GM21717 (cell line): Measurements from ENCODE around the gene ZBTB34.

Experiments used
- ATAC-seq: cut with Tn5 transposase; IDR thresholded peaks from one replicate; pipeline ENCODE4 v1.9.1; 2021; ENCODE audit warnings: mild to moderate bottlenecking, moderate library complexity; ENCODE audit not compliant: unreplicated experiment

ZBTB34 gene

DNA sequence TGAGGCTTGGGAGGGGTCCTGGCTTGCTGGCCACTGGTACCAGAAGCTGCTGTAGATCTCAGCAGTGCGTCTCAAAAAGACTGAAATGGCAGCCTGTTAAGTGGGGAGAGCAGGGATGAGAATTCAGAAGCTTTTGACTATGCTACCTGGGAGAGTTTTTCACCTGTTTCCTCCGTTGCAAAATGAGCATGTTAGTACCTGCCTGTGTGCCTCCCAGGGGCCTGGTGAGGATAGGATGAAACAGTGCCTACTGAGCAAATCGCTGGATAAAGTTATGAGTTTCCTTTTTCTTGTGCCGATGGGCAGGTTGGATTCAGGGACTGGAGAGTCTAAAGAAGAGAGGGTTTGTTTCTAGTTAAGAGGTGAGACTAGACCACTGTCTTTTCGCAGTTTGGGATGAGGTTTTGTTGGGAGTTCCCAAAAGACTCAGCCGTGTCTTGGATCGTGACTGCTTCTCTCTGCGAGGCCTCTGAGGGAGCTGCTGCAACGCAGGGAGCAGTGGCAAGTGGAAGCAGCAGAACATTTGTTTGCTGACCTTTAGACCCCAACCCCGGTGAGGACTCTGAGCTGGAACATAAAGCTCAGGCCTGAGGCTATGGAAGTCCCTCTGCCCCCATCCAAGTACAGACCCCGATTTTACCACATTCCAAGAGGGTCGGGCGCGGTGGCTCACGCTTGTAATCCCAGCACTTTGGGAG, 55.6 kb downstream of the ZBTB34 start:
- ATAC-seq, result no peak

DNA sequence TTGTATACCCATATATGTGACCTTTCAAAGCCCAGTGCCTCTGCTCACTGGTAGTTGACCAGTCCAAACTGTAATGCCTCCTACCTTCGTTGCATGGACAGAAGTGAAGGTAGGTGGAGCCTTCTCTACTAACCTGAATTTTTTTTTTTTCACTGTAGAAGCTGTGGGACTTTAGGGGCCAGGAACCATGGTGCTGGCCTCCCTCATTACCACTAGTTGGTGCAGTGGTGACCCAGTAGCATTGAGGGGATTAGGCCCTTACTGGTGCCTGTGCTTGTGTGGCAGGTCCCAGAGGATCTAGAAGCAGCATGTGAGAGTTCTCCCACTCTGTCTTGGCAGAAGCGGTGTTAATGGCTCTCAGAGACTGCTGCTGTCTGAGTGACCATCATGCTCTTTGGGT, 56.5 kb downstream of the ZBTB34 start:
- no peak for ATAC-seq

DNA sequence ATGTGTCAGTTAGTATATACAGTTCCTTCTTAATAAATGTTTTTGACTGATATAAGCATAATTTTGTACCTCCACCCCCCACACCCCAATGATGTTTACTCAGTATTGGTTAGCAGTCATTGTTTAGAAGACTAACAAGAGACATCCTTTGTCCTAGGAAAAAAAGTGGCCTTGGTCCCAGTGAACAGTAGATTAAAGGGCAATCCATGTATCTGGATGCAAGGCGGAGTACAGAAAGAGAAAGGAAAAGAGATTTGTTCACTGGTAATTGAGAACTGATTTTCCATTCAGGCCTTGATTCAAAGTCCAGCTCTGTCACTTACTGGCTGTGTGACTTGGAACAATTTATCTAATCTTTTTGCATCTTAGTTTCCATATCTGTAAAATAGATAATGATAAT, 58.8 kb downstream of the ZBTB34 start:
- no peak for ATAC-seq

DNA sequence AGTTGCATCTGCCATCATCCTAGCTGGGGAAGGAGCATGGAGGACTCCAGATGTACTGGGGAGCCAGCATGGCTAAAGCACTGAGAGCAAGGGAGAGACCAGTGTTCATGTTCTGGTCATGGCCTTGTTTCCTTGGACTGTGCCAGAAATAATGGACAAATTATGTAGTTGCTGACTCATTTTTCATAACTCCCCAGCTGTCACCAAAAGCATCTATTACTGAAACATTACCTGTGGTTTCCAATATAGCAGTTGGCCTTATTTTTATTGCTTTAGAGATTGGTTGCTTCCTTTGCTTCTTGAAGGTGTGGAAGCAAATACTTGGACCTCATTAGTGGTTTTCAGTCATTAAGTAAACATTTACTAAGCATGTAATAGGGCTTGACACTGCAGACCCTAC, 65.4 kb downstream of the ZBTB34 start:
- no peak for ATAC-seq

DNA sequence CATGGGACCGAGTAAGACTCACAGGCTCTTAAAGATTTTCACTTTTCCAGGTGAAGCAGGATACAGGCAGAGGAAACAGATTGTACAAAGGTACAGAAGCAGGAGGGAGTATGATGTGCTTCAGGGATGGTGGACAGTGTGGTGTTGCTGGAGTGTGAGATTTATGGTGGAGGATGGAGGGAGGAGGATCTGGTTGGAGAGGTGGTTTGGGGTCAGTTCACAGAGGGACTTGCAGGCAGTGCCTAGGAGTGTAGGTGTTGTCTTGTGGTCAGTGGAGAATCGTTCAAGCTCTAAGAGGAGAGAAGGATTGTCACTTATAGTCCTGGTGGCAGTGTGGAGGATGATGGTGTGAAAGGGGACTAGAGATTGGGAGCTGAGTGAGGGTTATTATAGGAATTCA, 65.9 kb downstream of the ZBTB34 start:
- no peak for ATAC-seq

DNA sequence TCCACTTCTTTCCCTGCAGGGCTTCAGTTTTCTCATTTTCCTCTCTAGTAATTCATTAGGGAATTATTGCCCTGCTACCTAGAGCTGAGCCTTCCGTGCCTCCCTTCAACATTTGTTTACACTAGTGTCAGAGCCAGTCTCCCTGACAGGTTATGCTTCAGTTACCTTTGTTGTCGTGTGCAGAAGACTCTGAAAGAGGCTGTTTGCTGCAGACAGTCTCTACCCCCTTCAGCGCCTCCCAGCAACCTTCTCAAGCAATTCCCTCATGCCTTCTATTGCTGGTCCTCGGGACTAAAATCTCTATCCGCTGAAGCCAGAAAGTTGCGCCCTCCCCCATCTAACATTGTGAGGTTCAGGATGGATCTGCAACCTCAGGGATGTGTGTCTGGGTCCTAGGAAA, 67.0 kb downstream of the ZBTB34 start:
- no peak for ATAC-seq

DNA sequence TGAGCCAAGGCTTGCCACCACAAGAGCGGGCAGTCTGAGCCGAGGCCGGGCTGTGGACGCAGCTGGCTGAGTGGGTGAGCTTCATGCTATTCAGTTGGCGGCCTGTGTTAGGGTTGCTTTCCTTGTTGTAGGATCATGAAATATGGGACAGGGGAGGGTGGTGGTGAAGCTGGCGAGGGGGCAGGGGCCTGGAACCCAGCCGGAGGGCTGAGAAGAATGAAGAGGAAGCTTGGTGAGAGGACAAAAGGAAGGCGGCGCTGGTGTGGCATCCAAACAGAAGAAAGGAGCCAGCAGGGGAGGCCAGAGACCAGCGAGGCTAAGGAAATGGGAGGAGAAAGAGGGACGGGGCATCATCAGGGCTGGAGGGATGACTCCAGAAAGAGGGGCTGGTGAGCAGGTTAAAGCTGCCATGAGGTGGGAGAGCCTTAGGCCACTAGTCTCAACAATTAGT, 72.5 kb downstream of the ZBTB34 start:
- no peak for ATAC-seq

DNA sequence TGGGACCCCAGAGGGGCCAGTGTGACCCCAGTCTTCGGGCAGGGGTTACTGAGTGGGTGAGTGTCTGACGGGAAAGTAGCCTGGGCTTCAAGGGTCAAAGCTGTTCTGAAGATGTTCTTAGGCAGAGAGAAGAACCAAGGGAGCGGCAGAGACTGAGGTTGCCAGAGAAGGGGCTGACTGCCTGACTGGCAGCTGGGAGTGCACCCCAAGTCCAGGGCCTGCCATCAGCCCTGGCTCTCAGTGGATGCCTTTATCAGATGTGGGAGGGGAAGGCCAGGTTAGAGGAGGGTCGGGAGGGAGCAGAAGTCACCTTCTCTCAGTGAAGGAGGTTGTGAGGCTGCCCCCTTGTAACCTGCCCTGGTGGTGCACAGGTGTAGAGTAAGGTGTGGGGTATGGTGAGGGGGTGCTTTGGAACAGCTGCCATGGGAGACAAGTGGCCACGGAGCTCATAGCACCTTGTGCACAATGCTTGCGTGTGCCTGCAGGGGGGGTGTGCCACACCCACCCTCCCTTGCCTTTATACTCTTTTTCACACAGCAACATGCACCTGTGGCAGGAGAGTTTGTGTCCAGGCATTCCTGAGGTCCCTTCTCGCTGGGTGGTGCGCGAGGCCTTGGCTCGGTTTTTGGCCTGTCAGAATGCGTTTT, 73.0 kb downstream of the ZBTB34 start:
- ATAC-seq, result no peak

DNA sequence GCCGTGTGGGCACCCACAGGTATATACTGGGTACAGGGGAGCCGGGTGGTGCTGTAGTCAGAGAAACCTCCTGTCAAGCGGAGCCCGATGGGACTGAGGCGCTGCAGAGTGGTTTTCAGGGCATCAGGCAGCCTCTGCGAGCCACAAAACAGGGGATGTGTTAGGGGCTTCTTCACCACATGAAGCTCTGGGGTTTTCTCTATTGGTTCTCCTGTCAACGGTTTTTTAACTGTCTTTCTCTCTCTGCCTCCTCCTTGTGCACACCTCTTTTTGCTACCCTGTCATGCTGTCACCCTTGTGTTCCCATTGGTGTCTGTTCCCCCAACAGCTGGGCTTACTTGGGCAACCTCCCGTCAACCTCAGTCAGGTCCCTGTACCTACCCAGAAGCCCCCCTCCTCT, 74.0 kb downstream of the ZBTB34 start:
- ATAC-seq, result no peak
